ENCODE results near the gene CCM2. TPM values are rescaled to one million over a fixed set of nuclear protein-coding genes. Genes with fewer than 3 reads are reported as not detected.

Gene CCM2
- total and polyA plus RNA-seq, 2 of the 8 experiments (the other 6 are each of a cell fraction or from before 2014, with no cell fraction given): 31.6 to 41.2 TPM

- H2AFZ ChIP-seq (ENCODE audit: low read length): no peak overlapping the region
- TF ChIP-seq BACH1 (IDR thresholded peaks at IDR 0.05; ENCODE audit: low read length) (no peak), PHF8 (conservative IDR thresholded peaks at IDR 0.05; ENCODE audit: low read depth, low read length) (no peak), CEBPB (IDR thresholded peaks at IDR 0.05; ENCODE audit: low read depth, low read length) (no peak), TEAD4 (IDR thresholded peaks at IDR 0.05; ENCODE audit: low read depth, low read length) (no peak), SP4 (IDR thresholded peaks at IDR 0.05; ENCODE audit: low read length) (no peak), ZNF274 (IDR thresholded peaks at IDR 0.05; ENCODE audit: borderline replicate concordance, extremely low read depth, low read length) (no peak)
- H4K8ac ChIP-seq (ENCODE audit: extremely low read depth, insufficient read depth, low read length): no peak overlapping the region
- no peak overlapping the region for H2BK5ac ChIP-seq (ENCODE audit: low read depth, low read length)
- no peak overlapping the region for H3K27ac ChIP-seq (ENCODE audit: low read depth, low read length)
- no peak overlapping the region for H3K4me3 ChIP-seq (ENCODE audit: extremely low read depth in 1 of 4, insufficient read depth in 2 of 4, low read depth in 3 of 4, low read length in 4 of 4)
- no peak for FAIRE-seq
- H4K5ac ChIP-seq (ENCODE audit: insufficient read length, low read depth, low read length): no peak overlapping the region
- peaks cover 0 to 27% of the 10 kb centered on the region in 2 experiments; a peak in 2 of 4 replicates for H3K79me2 ChIP-seq (ENCODE audit: control insufficient read depth in 1 of 2, insufficient read depth in 2 of 2, low read length in 2 of 2)
- no peaks in the 10 kb centered on the region for H3K27me3 ChIP-seq (replicated peaks in 1 of 4; ENCODE audit: control insufficient read depth in 3 of 4, extremely low read depth in 1 of 4, insufficient read depth in 3 of 4, low read length in 3 of 4)
- H3K4ac ChIP-seq (replicated peaks; ENCODE audit: insufficient read length, low read depth, low read length): no peak overlapping the region
- peak overlapping the region in 1 of 2 experiments; percentile 38; a peak in 1 of 4 replicates for H3K4me2 ChIP-seq (ENCODE audit: insufficient read depth in 1 of 2, low read depth in 2 of 2, low read length in 2 of 2)
- no peak overlapping the region for H3K14ac ChIP-seq (ENCODE audit: insufficient read length)
- no peak overlapping the region for H3K23ac ChIP-seq (ENCODE audit: insufficient read length)
- no peak overlapping the region for H3K56ac ChIP-seq (replicated peaks; ENCODE audit: insufficient read length, low read depth, low read length)
- no peak overlapping the region for H3K18ac ChIP-seq (ENCODE audit: extremely low read depth, low read length)
- H2AK5ac ChIP-seq (ENCODE audit: low read depth, low read length): no peak overlapping the region
- H3K4me1 ChIP-seq (replicated peaks in 1 of 4; ENCODE audit: control insufficient read depth in 3 of 4, insufficient read depth in 4 of 4, low read length in 3 of 4): peaks cover 0 to 5% (median 0%) of the 10 kb centered on the region in 4 experiments; a peak in 1 of 7 replicates
- H3K36me3 ChIP-seq (ENCODE audit: control insufficient read depth in 2 of 4, insufficient read depth in 4 of 4, low read length in 3 of 4): peaks cover 1 to 4% (median 3%) of the 10 kb centered on the region in 4 experiments; a peak in 4 of 8 replicates
- H2BK12ac ChIP-seq (ENCODE audit: low read depth, low read length): no peak overlapping the region
- ChIA-PET CTCF (ENCODE audit: partially characterized antibody) (interaction anchor here (1.0 to 1.3 kb wide), 4 partner anchors 34 to 76 kb away, joined by 3 read pairs; no protein-coding TSS in a partner anchor), POLR2A (ENCODE audit: partially characterized antibody) (interaction anchor here (1.0 to 1.3 kb wide), 4 partner anchors 9 to 35 kb away, joined by 3 to 5 read pairs (median 3); no protein-coding TSS in a partner anchor)
- no peak overlapping the region for H2BK20ac ChIP-seq (ENCODE audit: low read length)
- no peak overlapping the region for H2BK15ac ChIP-seq (ENCODE audit: low read length)
- H4K91ac ChIP-seq (replicated peaks; ENCODE audit: insufficient read length, low read length): no peak overlapping the region
- no peaks in the 10 kb centered on the region; the same call in none of the 2 replicates for H3K79me1 ChIP-seq (ENCODE audit: low read depth, low read length)
- no peaks in the 10 kb centered on the region for H3K23me2 ChIP-seq (ENCODE audit: low read depth, low read length)
- peaks cover 3 to 4% of the 10 kb centered on the region in 2 experiments for H4K20me1 ChIP-seq (replicated peaks in 1 of 2; ENCODE audit: control insufficient read depth in 1 of 2, insufficient read depth in 2 of 2, low read length in 2 of 2)
- DNase-seq (ENCODE audit: low read depth in 1 of 2, low spot score in 2 of 2): no peak
- no peaks in the 10 kb centered on the region for H3K9me3 ChIP-seq (ENCODE audit: insufficient read depth in 2 of 2, low read depth in 1 of 2, low read length in 1 of 2)
- H2BK120ac ChIP-seq (replicated peaks; ENCODE audit: low read depth, low read length): no peak overlapping the region
- 78% methylated on average over 3 of the region's 3 CpGs; no CpG with 5 or more reads in 1 of the 2 experiments for WGBS, 2 experiments (ENCODE audit: extremely low coverage in 1 of 2, insufficient coverage in 1 of 2, insufficient read length in 1 of 2, insufficient replicate concordance in 2 of 2, low coverage in 1 of 2, low lambda C conversion rate in 2 of 2, missing lambda C conversion rate in 1 of 2)
- H3K9ac ChIP-seq (replicated peaks in 1 of 4; ENCODE audit: extremely low read depth in 1 of 4, low read depth in 3 of 4, low read length in 3 of 4): no peak overlapping the region
Measured at GRCh38 chr7:45036317-45036716, 36.3 kb downstream of the CCM2 start.

Measured in H1 (cell line).